Bone marrow (tissue), 2 donors: ENCODE results near the gene ARHGAP9.
"Not testable (repeated sequence)": the region's sequence is repeated elsewhere in the genome, so short reads cannot be mapped to it uniquely, and the experiment has no call there.

Experiments used
- DNase-seq, 2 donors: peaks; one replicate each; lab custom pipeline; 2025; lab: John Stamatoyannopoulos, UW

Gene ARHGAP9

GRCh38 chr12:57456737-57457490 is 22.8 kb downstream of the ARHGAP9 start:
- DNase-seq: no peak

- peak in 1 of 2 donors; percentile 25 for DNase-seq
Observed at GRCh38 chr12:57456145-57456700, 23.4 kb downstream of the ARHGAP9 start.

GRCh38 chr12:57455374-57456144 is 24.1 kb downstream of the ARHGAP9 start:
- DNase-seq: no peak

- DNase-seq: no peak
Observed at GRCh38 chr12:57454566-57455373, 24.9 kb downstream of the ARHGAP9 start, which contains the start of gene INHBE. Gene INHBE, plus strand, starts transcription at chr12:57455307. Its CDS starts 230 bp downstream, at chr12:57455537.

- no peak for DNase-seq
Observed at GRCh38 chr12:57454213-57454565, 25.5 kb downstream of the ARHGAP9 start.

- DNase-seq: peak; percentile 20 to 21
Observed at GRCh38 chr12:57452937-57453509, 26.6 kb downstream of the ARHGAP9 start.

GRCh38 chr12:57452181-57452936 is 27.3 kb downstream of the ARHGAP9 start:
- DNase-seq: peak in 1 of 2 donors; percentile 67

- no peak for DNase-seq
Observed at GRCh38 chr12:57451233-57451778, 28.4 kb downstream of the ARHGAP9 start.

- no peak for DNase-seq
Observed at GRCh38 chr12:57450057-57450456, 29.6 kb downstream of the ARHGAP9 start.

- no peak for DNase-seq
Observed at GRCh38 chr12:57449375-57449774, 30.3 kb downstream of the ARHGAP9 start.

- DNase-seq: no peak
Observed at GRCh38 chr12:57448669-57449068, 31.0 kb downstream of the ARHGAP9 start.

- DNase-seq: no peak
Observed at GRCh38 chr12:57446292-57446960, 33.2 kb downstream of the ARHGAP9 start.

GRCh38 chr12:57444744-57445143 is 34.9 kb downstream of the ARHGAP9 start:
- no peak for DNase-seq

GRCh38 chr12:57444337-57444736 is 35.3 kb downstream of the ARHGAP9 start:
- not testable (repeated sequence) for DNase-seq

GRCh38 chr12:57441846-57442427 is 37.7 kb downstream of the ARHGAP9 start:
- DNase-seq: no peak

GRCh38 chr12:57441393-57441792 is 38.3 kb downstream of the ARHGAP9 start:
- not testable (repeated sequence) for DNase-seq

GRCh38 chr12:57439762-57440266 is 39.9 kb downstream of the ARHGAP9 start:
- no peak for DNase-seq

GRCh38 chr12:57438400-57438799 is 41.3 kb downstream of the ARHGAP9 start:
- DNase-seq: no peak

- DNase-seq: no peak
Observed at GRCh38 chr12:57435293-57435692, 44.4 kb downstream of the ARHGAP9 start.
